8988T (cell line): Measurements from ENCODE around the gene SRXN1.
A peak's percentile ranks its signal among the peaks of the same experiment; 100 is the strongest.
"Not testable (repeated sequence)": the region's sequence is repeated elsewhere in the genome, so short reads cannot be mapped to it uniquely, and the experiment has no call there.

Experiments
- DNase-seq: peaks from one replicate; pipeline ENCODE4 v3.0.0; 2011

SRXN1 gene

GRCh38 chr20:653590-654416 is 803 bp upstream of the SRXN1 start:
- no peak for DNase-seq

GRCh38 chr20:652615-653109 is 338 bp downstream of the SRXN1 start:
- DNase-seq, result no peak

GRCh38 chr20:651713-652614 is 1.0 kb downstream of the SRXN1 start:
- no peak for DNase-seq

GRCh38 chr20:650954-651353 is 2.0 kb downstream of the SRXN1 start:
- no peak for DNase-seq

- DNase-seq, result no peak
These were observed 2.7 kb downstream of the SRXN1 start for GRCh38 chr20:650281-650680.

GRCh38 chr20:647479-648019 is 5.5 kb downstream of the SRXN1 start:
- DNase-seq, result no peak

GRCh38 chr20:646868-647233 is 6.1 kb downstream of the SRXN1 start:
- no peak for DNase-seq

GRCh38 chr20:646107-646867 is 6.7 kb downstream of the SRXN1 start:
- DNase-seq, result no peak

- DNase-seq, result peak; percentile 97
These were observed 7.5 kb downstream of the SRXN1 start for GRCh38 chr20:645318-646106.

- DNase-seq, result no peak
These were observed 8.2 kb downstream of the SRXN1 start for GRCh38 chr20:644692-645317.

GRCh38 chr20:642398-643174 is 10.4 kb downstream of the SRXN1 start:
- DNase-seq, result no peak

GRCh38 chr20:642013-642397 is 11.0 kb downstream of the SRXN1 start:
- not testable (repeated sequence) for DNase-seq

- peak; percentile 69 for DNase-seq
These were observed 11.5 kb downstream of the SRXN1 start for GRCh38 chr20:641516-641875.

- no peak for DNase-seq
These were observed 12.1 kb downstream of the SRXN1 start for GRCh38 chr20:640674-641515.

GRCh38 chr20:638579-638978 is 14.4 kb downstream of the SRXN1 start:
- no peak for DNase-seq

- no peak for DNase-seq
These were observed 15.4 kb downstream of the SRXN1 start for GRCh38 chr20:637559-637958.

GRCh38 chr20:635893-636338 is 17.1 kb downstream of the SRXN1 start:
- no peak for DNase-seq

- DNase-seq, result no peak
These were observed 17.7 kb downstream of the SRXN1 start for GRCh38 chr20:635028-635892.
